HG02840 (cell line): ENCODE measurements around the gene DNAJC12.
"Not testable (repeated sequence)": the region's sequence is repeated elsewhere in the genome, so short reads cannot be mapped to it uniquely, and the experiment has no call there.

Source experiments
- ATAC-seq: cut with Tn5 transposase; IDR thresholded peaks from one replicate; pipeline ENCODE4 v1.9.1; 2021; ENCODE audit warnings: mild to moderate bottlenecking, moderate library complexity, moderate number of reproducible peaks; ENCODE audit not compliant: unreplicated experiment, low FRiP score

Gene DNAJC12

GRCh38 chr10:67770537-67770936 lies 67.5 kb downstream of the DNAJC12 start:
- peak; percentile 58 for ATAC-seq

- ATAC-seq, result no peak
Observed at GRCh38 chr10:67767244-67767643, 70.7 kb downstream of the DNAJC12 start.

- peak; percentile 87 for ATAC-seq
Observed at GRCh38 chr10:67764012-67764822, 73.8 kb downstream of the DNAJC12 start.

GRCh38 chr10:67763499-67764011 lies 74.4 kb downstream of the DNAJC12 start:
- ATAC-seq, result peak; percentile 34

GRCh38 chr10:67762567-67762966 lies 75.4 kb downstream of the DNAJC12 start:
- ATAC-seq, result not testable (repeated sequence)

GRCh38 chr10:67760272-67760671 lies 77.7 kb downstream of the DNAJC12 start:
- ATAC-seq, result no peak
